GM19043 (cell line): ENCODE data around the gene CLPTM1L.
"Not testable (repeated sequence)": the region's sequence is repeated elsewhere in the genome, so short reads cannot be mapped to it uniquely, and the experiment has no call there.

ENCODE experiments used
- ATAC-seq: cut with Tn5 transposase; IDR thresholded peaks from one replicate; pipeline ENCODE4 v1.9.1; 2021; ENCODE audit warnings: low read depth; ENCODE audit not compliant: unreplicated experiment

Gene CLPTM1L

DNA sequence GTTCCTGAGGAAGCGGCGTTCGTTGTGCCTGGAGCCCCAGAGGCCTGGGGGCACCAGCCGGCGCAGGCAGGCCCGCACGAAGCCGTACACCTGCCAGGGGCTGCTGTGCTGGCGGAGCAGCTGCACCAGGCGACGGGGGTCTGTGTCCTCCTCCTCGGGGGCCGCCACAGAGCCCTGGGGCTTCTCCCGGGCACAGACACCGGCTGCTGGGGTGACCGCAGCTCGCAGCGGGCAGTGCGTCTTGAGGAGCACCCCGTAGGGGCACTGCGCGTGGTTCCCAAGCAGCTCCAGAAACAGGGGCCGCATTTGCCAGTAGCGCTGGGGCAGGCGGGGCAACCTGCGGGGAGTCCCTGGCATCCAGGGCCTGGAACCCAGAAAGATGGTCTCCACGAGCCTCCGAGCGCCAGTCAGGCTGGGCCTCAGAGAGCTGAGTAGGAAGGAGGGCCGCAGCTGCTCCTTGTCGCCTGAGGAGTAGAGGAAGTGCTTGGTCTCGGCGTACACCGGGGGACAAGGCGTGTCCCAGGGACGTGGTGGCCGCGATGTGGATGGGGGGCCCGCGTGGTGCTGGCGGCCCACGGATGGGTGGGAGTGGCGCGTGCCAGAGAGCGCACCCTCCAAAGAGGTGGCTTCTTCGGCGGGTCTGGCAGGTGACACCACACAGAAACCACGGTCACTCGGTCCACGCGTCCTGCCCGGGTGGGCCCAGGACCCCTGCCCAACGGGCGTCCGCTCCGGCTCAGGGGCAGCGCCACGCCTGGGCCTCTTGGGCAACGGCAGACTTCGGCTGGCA, 51.3 kb downstream of the CLPTM1L start:
- no peak for ATAC-seq

DNA sequence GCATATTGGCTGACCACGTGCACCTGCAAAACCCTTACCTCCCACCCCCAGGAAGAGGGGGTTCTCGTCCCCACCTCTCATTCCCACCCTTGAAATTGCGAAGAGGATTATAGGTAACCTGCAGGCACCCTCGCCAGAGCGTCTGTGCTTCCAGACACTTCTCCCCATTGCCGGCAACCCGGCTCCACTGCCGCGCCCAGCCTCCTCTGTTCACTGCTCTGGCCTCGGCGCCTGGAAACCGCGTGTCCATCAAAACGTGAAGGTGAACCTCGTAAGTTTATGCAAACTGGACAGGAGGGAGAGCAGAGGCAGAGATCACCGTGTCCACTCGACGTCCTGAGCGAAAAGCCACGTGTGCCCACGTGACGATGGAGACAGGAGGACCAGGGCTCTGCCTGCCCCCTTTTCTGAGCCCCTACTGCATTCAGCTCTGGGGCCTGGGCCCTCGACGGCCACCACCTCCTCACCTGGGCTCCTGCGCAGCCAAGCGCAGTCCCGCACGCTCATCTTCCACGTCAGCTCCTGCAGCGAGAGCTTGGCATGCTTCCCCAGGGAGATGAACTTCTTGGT, 52.0 kb downstream of the CLPTM1L start:
- ATAC-seq: no peak

DNA sequence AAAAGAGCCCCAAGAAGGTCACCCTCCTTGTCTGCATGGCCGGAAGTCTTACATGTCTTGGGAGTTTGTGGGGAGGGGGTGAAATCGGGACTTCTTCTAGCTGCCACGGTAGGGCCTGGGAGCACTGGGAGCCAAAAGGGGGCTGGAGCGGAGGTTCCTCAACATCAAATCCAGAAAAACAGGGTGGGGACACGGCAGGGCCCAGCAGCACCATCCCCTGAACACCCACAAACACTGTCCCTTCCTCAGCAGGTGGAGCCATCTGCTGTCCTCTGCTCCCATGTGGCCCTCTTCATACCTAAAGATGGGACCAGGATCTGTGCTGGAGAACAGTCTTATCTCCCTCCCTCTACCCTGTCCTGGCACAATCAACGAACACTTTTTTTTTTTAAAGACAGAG, 52.8 kb downstream of the CLPTM1L start:
- no peak for ATAC-seq

DNA sequence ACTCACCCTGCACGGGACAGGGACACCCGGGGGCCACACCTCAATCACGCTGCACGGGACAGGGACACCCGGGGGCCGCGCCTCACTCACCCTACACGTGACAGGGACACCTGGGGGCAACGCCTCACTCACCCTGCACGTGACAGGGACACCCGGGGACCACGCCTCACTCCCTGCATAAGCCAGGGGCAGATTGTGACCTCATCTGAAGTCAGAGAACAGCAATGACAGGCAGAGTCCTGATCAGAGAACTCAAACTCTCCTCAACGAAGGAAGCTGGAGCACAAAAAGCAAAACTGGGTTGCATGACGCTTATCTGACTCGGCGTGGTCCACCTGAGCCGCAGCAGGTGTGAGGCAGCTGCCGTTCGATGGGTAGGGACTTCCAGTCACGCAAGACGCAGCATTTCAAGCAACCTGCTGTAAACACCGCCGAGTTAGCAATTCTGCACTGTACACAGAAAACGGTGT, 53.3 kb downstream of the CLPTM1L start:
- no peak for ATAC-seq

DNA sequence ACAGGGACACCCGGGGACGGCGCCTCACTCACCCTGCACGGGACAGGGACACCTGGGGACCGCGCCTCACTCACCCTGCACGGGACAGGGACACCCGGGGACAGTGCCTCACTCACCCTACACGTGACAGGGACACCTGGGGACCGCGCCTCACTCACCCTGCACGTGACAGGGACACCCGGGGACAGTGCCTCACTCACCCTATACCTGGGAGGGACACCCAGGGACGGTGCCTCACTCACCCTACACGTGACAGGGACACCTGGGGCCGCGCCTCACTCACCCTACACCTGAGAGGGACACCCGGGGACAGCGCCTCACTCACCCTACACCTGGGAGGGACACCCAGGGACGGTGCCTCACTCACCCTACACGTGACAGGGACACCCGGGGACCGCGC, 53.9 kb downstream of the CLPTM1L start:
- not testable (repeated sequence) for ATAC-seq

DNA sequence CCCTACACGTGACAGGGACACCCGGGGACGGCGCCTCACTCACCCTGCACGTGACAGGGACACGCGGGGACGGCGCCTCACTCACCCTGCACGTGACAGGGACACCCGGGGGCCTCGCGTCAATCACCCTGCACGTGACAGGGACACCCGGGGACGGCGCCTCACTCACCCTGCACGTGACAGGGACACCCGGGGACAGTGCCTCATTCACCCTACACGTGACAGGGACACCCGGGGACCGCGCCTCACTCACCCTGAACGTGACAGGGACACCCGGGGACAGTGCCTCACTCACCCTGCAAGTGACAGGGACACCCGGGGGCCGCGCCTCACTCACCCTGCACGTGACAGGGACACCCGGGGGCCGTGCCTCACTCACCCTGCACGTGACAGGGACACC, 55.3 kb downstream of the CLPTM1L start:
- ATAC-seq: not testable (repeated sequence)

DNA sequence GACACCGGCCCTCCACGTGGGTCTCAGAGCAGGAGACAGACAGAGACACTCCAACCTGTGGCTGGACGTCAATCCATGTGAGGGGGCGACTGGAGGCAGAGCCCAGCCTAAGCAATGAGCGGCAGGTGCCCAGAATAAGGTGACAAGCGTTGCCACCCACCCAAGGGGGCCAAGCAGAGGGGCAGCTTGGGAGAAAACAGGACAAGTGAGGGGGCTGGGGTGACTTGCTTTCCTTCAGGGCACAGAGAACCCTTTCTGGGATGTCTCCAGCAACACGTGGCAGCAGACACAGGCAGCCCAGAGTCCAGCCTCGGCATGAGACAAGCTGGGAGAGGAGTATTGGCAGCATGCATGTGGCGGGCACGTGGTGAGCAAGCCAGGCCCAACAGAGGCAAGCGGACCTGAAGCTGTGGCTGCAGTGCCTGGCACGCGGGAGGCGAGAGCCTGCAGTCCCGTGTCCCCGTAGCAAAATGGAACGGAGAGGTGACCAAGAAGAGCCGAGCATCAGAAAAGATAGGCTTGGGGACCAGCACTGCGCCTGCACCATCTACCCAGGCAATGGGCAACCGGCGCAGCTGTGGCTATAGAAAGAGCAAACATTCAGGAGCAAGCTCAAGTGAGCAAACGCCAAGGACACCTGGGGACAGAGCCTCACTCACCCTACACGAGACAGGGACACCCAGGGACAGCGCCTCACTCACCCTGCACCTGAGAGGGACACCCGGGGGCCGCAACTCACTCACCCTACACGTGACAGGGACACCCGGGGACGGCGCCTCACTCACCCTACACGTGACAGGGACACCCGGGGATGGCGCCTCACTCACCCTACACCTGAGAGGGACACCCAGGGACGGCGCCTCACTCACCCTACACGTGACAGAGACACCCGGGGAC, 56.2 kb downstream of the CLPTM1L start:
- no peak for ATAC-seq

DNA sequence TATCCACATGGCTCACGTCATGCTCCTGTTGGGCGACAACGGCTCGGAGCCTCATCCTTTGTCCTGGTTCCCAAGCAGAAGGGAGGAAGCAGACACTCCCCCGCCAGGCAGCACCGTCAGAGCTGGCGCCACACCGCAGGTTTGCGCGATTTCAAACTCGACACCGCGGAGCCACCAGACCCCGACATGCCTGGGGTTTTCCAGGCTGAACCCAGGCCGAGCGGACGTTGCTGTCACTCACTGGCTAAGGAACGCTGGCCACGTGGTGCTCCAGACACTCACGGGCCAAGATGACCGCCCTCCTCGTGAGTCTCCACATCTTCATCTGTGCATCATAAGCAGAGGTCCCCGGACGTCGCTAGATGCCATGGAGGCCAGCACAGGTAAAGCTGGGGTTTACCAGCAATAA, 59.0 kb downstream of the CLPTM1L start:
- no peak for ATAC-seq

DNA sequence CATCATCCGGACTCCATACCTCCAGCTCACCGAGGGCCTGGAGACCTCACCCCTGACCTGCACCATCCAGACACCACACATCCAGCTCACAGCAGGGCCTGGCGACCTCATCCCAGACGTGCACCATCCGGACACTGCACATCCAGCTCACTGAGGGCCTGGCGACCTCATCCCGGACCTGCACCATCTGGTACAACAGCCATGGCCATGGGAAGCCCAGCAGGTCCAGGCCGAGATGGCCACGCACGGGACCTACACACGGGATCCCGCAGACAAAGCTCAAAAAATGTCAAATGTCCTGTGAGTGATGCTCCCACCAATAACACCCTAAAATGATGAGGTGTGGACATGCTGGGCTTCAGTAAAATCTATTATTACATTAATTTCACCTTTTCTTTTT, 59.8 kb downstream of the CLPTM1L start:
- ATAC-seq: no peak

DNA sequence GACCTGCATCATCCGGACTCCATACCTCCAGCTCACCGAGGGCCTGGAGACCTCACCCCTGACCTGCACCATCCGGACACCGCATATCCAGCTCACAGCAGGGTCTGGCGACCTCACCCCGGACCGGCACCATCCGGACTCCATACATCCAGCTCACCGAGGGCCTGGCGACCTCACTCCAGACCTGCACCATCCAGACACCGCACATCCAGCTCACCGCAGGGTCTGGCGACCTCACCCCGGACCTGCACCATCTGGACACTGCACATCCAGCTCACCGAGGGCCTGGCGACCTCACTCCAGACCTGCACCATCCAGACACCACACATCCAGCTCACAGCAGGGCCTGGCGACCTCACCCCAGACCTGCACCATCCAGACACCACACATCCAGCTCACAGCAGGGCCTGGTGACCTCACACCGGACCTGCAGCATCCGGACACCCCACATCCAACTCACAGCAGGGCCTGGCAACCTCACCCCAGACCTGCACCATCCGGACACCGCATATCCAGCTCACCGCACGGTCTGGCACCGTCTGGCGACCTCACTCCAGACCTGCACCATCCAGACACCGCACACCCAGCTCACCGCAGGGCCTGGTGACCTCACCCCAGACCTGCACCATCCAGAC, 60.4 kb downstream of the CLPTM1L start:
- not testable (repeated sequence) for ATAC-seq

DNA sequence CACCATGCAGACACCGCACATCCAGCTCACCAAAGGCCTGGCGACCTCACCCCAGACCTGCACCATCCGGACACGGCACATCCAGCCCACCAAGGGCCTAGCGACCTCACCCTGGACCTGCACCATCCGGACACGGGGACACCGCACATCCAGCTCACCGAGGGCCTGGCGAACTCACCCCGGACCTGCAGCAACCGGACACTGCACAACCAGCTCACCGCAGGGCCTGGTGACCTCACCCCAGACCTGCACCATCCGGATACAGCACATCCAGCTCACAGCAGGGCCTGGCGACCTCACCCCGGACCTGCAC, 61.2 kb downstream of the CLPTM1L start:
- not testable (repeated sequence) for ATAC-seq

DNA sequence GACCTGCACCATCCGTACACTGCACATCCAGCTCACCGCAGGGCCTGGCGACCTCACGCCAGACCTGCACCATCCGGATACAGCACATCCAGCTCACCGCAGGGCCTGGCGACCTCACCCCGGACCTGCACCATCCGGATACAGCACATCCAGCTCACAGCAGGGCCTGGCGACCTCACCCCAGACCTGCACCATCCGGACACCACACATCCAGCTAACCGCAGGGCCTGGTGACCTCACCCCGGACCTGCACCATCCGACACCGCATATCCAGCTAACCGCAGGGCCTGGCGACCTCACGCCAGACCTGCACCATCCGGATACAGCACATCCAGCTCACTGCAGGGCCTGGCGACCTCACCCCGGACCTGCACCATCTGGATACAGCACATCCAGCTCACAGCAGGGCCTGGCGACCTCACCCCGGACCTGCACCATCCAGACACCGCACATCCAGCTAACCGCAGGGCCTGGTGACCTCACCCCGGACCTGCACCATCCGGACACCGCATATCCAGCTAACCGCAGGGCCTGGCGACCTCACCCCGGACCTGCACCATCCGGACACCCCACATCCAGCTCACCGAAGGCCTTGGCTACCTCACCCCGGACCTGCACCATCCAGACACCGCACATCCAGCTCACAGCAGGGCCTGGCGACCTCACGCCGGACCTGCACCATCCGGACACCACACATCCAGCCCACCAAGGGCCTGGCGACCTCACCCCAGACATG, 61.7 kb downstream of the CLPTM1L start:
- not testable (repeated sequence) for ATAC-seq

DNA sequence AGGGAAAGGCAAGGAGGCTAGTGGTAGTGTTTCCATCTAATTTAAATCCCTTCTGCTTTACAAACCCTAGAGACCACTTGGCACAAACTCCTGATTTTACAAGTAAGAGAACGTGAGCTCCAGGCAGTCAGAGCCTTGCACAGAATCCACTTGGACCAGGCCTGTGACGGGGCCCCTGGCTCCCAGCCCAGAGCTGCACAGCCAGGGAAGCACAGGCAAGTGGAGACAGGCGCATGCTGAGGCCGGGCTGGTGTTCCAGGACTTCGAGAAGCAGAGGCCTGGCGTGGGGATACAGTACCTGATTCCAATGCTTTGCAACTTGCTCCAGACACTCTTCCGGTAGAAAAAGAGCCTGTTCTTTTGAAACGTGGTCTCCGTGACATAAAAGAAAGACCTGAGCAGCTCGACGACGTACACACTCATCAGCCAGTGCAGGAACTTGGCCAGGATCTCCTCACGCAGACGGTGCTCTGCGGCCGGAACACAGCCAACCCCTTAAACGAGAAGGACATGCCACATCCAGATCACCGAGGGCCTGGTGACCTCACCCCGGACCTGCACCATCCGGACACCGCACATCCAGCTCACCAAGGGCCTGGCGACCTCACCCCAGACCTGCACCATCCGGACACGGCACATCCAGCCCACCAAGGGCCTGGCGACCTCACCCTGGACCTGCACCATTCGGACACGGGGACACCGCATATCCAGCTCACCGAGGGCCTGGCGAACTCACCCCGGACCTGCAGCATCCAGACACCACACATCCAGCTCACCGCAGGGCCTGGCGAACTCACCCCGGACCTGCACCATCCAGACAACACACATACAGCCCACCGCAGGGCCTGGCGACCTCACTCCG, 62.5 kb downstream of the CLPTM1L start:
- no peak for ATAC-seq

DNA sequence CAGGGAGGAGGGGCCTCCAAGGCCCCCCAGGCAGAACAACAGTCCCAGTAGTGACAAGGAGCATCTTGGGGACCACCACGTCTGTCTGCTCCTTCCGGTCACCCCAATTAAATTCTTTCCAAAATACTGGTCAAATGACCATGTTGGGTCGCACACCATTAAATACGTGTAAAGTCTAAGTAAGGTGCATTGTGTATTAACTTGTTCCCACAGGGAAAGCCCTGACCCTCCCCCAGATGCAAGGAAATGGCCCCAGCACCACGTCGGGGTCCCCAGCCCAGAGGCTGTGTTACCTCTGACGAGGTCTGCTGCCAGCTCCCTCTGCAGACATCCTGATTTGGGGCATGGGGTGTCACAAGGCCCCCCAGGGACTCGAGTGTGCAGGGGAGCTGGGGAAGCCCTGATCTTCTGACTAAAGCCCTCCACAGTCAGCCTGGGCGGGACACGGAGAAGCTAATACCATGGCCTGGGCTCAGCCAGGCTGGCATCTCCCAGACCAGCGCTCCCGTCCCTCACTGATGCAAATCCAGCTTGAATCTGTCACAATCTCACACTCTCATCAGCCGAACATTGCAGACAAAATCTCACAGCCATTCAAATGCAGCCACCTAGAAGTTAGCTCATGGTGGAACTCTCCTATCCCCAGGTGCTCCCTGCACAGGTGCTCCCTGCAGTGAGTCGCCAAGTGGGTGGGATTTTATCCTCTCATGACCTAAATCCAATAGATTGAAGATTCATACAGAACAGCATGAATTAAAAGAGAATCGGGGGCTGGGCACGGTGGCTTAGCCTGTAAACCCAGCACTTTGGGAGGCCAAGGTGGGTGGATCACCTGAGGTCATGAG, 63.6 kb downstream of the CLPTM1L start:
- ATAC-seq: no peak

DNA sequence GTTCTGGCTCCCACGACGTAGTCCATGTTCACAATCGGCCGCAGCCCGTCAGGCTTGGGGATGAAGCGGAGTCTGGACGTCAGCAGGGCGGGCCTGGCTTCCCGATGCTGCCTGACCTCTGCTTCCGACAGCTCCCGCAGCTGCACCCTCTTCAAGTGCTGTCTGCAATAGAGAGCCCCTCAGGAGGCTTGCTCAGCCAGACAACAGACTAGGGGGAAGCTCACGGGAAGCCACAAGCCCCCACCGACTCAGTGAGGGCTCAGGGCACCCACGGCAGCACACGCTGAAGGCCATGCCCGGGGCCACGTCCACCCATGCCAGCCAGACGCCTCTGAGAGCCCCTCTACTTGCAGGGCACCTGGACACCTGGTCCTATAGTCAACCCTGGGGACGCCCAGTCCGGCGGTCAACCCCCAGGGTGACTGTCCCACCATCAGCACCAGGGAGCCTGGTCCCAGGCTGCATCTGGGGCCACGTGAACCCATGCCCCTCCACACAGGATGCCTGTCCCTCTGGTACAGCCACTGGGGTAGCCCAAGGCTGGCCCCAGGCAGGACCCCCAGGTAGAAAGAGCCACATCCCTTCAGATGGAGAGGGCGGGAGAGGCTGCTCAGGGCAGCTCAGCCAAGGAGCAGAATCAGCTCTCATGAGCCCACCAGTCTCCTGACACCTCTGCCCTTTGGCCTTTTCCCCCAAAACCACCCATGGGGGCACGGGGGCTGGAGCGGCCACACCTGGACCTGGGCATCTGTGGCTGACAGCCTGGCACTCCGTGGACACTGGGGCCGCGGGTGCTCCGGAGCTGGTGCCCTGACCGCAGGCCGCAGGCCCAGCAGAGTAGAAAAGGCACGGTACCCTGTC, 64.5 kb downstream of the CLPTM1L start:
- no peak for ATAC-seq

DNA sequence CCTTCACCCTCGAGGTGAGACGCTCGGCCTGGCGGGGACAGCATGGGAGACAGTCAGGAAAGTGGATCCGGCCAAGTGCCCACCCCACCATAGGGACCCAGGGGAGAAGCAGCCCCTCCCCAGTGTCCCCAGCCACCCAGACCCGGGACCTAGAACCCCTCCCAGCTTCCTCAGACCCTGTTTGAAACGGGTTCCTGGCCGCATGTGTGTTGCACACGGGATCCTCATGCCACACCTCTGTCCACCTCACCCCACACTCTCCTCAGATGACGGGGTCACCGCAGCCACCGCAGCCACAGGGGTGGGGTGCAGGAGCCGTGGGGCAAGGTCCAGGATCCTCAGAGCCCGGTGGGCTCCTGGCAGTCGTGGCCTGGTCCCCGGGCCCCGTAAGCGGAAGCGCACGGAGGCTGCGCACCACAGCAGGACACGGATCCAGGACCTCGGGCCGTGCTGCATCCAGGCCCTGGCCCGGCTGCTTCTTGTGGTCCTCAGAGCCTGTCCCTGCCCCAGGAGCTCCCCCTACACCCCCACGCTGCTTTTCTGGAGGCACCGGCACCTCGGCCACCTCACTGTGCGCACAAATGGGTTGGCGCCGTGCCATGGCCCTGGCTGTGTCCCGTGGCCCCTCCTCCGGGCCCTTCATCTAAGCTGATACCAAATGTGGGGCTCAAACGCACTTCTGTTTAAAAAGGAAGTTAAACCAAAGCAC, 65.3 kb downstream of the CLPTM1L start:
- no peak for ATAC-seq
